A549 treated with CpdA at 1 μM for 4 hours (cell line): Measurements from ENCODE around the gene IL20. TPM values are rescaled to one million over a fixed set of nuclear protein-coding genes. Genes with fewer than 3 reads are reported as not detected.

Experiments used
- total RNA-seq: library from RNA; stranded (reverse); fragments of 200-300 nt; extraction: Qiagen RNA extraction; gene quantifications from 5 replicates; pipeline ENCODE4 v1.2.3, GENCODE V29; 2022; ENCODE audit warnings: low read depth

Gene IL20
- not detected in 5 replicates for total RNA-seq

GRCh38 chr1:206864939-206865671, at the start of gene IL20:
TSS of gene IL20 (plus strand) at chr1:206865623. CDS start at chr1:206865853, 230 bp downstream.

GRCh38 chr1:206897175-206897574, 31.8 kb downstream of the IL20 start, which contains the start of gene IL24:
TSS of gene IL24 (plus strand) at chr1:206897443. CDS start at chr1:206897833, 390 bp downstream.

Other genes starting within 250 kb of the IL20 start
- gene DYRK3, start 230.1 kb upstream of the IL20 start, total RNA-seq = 7.8 to 11.8 TPM (median 9.8 TPM) in 5 replicates
- gene MAPKAPK2, start 180.7 kb upstream of the IL20 start, total RNA-seq = 61.0 to 70.9 TPM (median 65.7 TPM) in 5 replicates
- gene IL19, start 94.8 kb upstream of the IL20 start, total RNA-seq = not detected in 5 replicates
- gene IL10, start 93.1 kb upstream of the IL20 start, total RNA-seq = not detected in 5 replicates
- gene IL24, start 31.8 kb downstream of the IL20 start, total RNA-seq = 0.24 to 0.57 TPM (median 0.40 TPM) in 4 of 5 replicates, not detected in the other
- gene FCMR, start 56.3 kb downstream of the IL20 start, total RNA-seq = 3.9 to 6.6 TPM (median 3.9 TPM) in 5 replicates
- gene PIGR, start 80.8 kb downstream of the IL20 start, total RNA-seq = not detected in 5 replicates
- not detected in 5 replicates for gene FCAMR, start 104.8 kb downstream of the IL20 start, total RNA-seq
- gene C1orf116, start 167.1 kb downstream of the IL20 start, total RNA-seq = 2.6 to 3.5 TPM (median 2.9 TPM) in 5 replicates
- gene YOD1, start 185.6 kb downstream of the IL20 start, total RNA-seq = 5.0 to 7.0 TPM (median 5.6 TPM) in 5 replicates
- gene PFKFB2, start 187.7 kb downstream of the IL20 start, total RNA-seq = 4.4 to 7.1 TPM (median 5.2 TPM) in 5 replicates
- 0.92 to 1.4 TPM (median 1.2 TPM) in 5 replicates for gene C4BPB, start 223.2 kb downstream of the IL20 start, total RNA-seq
- 0.44 to 1.5 TPM (median 0.59 TPM) in 5 replicates for gene C4BPA, start 238.6 kb downstream of the IL20 start, total RNA-seq